Ascending aorta (tissue), 2 donors: Measurements from ENCODE around the gene TBC1D19. TPM values are rescaled to one million over a fixed set of nuclear protein-coding genes. Genes with fewer than 3 reads are reported as not detected.
"Not testable (repeated sequence)": the region's sequence is repeated elsewhere in the genome, so short reads cannot be mapped to it uniquely, and the experiment has no call there.

Source experiments
- DNase-seq, 2 donors: peaks; one replicate each; pipeline ENCODE4 v3.0.0-alpha.2; 2019; ENCODE audit warnings: low spot score in 2 of 2
- H3K27ac ChIP-seq, 2 donors: fragments of 200-600 bp; sonication (generic); one replicate each; pipeline ENCODE4 v1.5.1; 2016 to 2017; ENCODE audit warnings: mild to moderate bottlenecking in 1 of 2
- H3K27me3 ChIP-seq: fragments of 200-600 bp; sonication (generic); one replicate; pipeline ENCODE4 v1.5.1; 2017
- H3K36me3 ChIP-seq, 2 donors: fragments of 200-600 bp; sonication (generic); one replicate each; pipeline ENCODE4 v1.5.1; 2016
- H3K4me1 ChIP-seq, 2 donors: fragments of 200-600 bp; sonication (generic); one replicate each; pipeline ENCODE4 v1.5.1; 2016 to 2017; ENCODE audit warnings: mild to moderate bottlenecking in 1 of 2
- H3K4me3 ChIP-seq, 2 donors: fragments of 200-600 bp; sonication (generic); one replicate each; pipeline ENCODE4 v1.5.1; 2016 to 2017; ENCODE audit warnings: mild to moderate bottlenecking in 1 of 2
- H3K9me3 ChIP-seq, 2 donors: fragments of 200-600 bp; sonication (generic); one replicate each; pipeline ENCODE4 v1.5.1; 2016
- intact Hi-C: fragments of 100-400 bp; cut with DNase I; formaldehyde crosslinking; loops from one replicate; pipeline ENCODE4 v1.15.1; 2023
- total RNA-seq: library from RNA; depleted of rRNA; stranded (reverse); fragments of >200 nt; gene quantifications from one replicate; pipeline ENCODE4 v1.1.0, GENCODE V29; 2016
- TF ChIP-seq, protein P1 (sequence below), 3 experiments: fragments of 200-600 bp in 2 of 3; fragments of 450-650 bp in 1 of 3; sonication (generic) in 2 of 3; IDR thresholded peaks; one replicate each; pipeline ENCODE4 v1.5.1; 2016 to 2019; ENCODE audit warnings: antibody characterized with exemption in 3 of 3, mild to moderate bottlenecking in 1 of 3, moderate library complexity in 1 of 3

The TBC1D19 gene
- total RNA-seq, 1 donor from 2014 or later, result 18.1 TPM

GRCh38 chr4:26584725-26585124, 841 bp downstream of the TBC1D19 start:
- Histone ChIP-seq H3K9me3 (no peaks in the 10 kb centered on the region), H3K4me3 (peak overlapping the region; percentile 73 to 94), H3K27me3 (no peaks in the 10 kb centered on the region), H3K27ac (no peak overlapping the region), H3K36me3 (no peaks in the 10 kb centered on the region), H3K4me1 (peaks cover 0 to 2% of the 10 kb centered on the region in 2 donors)
- DNase-seq, result no peak
- intact Hi-C loops, result loop anchor here (5.0 to 10.0 kb wide), 2 partner anchors 273 to 670 kb away; partner anchors contain the start of gene SMIM20
- TF ChIP-seq, protein P1, sequence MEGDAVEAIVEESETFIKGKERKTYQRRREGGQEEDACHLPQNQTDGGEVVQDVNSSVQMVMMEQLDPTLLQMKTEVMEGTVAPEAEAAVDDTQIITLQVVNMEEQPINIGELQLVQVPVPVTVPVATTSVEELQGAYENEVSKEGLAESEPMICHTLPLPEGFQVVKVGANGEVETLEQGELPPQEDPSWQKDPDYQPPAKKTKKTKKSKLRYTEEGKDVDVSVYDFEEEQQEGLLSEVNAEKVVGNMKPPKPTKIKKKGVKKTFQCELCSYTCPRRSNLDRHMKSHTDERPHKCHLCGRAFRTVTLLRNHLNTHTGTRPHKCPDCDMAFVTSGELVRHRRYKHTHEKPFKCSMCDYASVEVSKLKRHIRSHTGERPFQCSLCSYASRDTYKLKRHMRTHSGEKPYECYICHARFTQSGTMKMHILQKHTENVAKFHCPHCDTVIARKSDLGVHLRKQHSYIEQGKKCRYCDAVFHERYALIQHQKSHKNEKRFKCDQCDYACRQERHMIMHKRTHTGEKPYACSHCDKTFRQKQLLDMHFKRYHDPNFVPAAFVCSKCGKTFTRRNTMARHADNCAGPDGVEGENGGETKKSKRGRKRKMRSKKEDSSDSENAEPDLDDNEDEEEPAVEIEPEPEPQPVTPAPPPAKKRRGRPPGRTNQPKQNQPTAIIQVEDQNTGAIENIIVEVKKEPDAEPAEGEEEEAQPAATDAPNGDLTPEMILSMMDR (IDR thresholded peaks at IDR 0.05), result no peak

GRCh38 chr4:26589705-26590104, 5.8 kb downstream of the TBC1D19 start:
- intact Hi-C loops, result loop anchor here (10.0 kb wide), 1 partner anchor 675 kb away; the partner anchor contains the start of gene SMIM20
- peaks cover 0 to 3% of the 10 kb centered on the region in 2 donors for H3K9me3 ChIP-seq
- DNase-seq, result no peak
- no peaks in the 10 kb centered on the region for H3K4me1 ChIP-seq
- no peak overlapping the region for H3K27ac ChIP-seq
- TF ChIP-seq, protein P1 (IDR thresholded peaks at IDR 0.05), result no peak
- H3K36me3 ChIP-seq, result no peaks in the 10 kb centered on the region
- H3K27me3 ChIP-seq, result no peaks in the 10 kb centered on the region
- no peak overlapping the region for H3K4me3 ChIP-seq

DNA sequence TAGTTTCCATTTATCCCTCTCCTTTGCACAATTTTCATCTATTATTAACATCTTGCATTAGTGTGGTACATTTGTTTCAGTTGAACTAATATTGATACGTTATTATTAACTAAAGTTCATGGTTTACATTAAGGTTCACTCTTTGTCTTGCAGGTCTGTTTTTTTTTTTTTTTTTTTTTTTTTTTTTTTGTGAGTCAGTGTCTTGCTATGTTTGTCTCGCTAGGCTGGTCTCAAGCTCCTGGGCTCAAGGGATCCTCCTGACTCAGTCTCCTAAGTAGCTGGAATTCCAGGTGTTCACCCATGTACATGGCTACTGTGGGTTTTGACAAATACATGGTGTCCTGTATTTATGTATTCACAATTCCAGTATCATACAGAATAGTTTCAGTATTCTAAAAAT, 6.8 kb downstream of the TBC1D19 start:
- DNase-seq, result no peak
- Histone ChIP-seq H3K4me3 (no peak overlapping the region), H3K27me3 (no peaks in the 10 kb centered on the region), H3K27ac (no peak overlapping the region), H3K4me1 (no peaks in the 10 kb centered on the region), H3K9me3 (peaks cover 0 to 3% of the 10 kb centered on the region in 2 donors), H3K36me3 (no peaks in the 10 kb centered on the region)
- TF ChIP-seq, protein P1 (IDR thresholded peaks at IDR 0.05), result no peak
- intact Hi-C loops, result no loop called here

GRCh38 chr4:26593557-26593956, 9.7 kb downstream of the TBC1D19 start:
- intact Hi-C loops, DNase-seq, H3K27ac ChIP-seq: not testable (repeated sequence)

DNA sequence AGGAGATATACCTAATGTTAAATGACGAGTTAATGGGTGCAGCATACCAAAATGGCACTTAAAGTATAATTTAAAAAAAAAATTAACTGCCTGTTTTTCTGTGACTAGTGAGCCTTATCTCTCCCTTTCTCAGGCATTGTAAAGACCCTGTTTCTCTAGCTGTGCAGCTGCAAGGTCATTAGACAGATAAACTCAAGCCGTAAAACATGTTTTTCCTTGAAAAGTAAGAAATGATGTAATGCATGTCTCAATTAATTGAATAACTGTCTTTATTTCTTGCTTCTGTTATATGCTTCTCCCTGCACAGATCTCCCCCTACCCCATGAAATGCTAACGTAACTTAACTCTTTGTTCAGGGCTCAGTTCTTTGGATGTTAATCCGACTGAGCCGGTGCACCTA, 10.5 kb downstream of the TBC1D19 start:
- TF ChIP-seq, protein P1 (IDR thresholded peaks at IDR 0.05), result no peak
- H3K9me3 ChIP-seq, result peaks cover 0 to 3% of the 10 kb centered on the region in 2 donors
- intact Hi-C loops, result no loop called here
- H3K27me3 ChIP-seq, result no peaks in the 10 kb centered on the region
- H3K4me1 ChIP-seq, result no peaks in the 10 kb centered on the region
- H3K36me3 ChIP-seq, result no peaks in the 10 kb centered on the region
- DNase-seq, result no peak
- no peak overlapping the region for H3K27ac ChIP-seq
- H3K4me3 ChIP-seq, result no peak overlapping the region

More at GRCh38 chr4:26593557-26593956, 9.7 kb downstream of the TBC1D19 start:
- H3K4me1 ChIP-seq, H3K9me3 ChIP-seq, H3K4me3 ChIP-seq, H3K36me3 ChIP-seq, H3K27me3 ChIP-seq: not testable (repeated sequence)

GRCh38 chr4:26594778-26595177, 10.9 kb downstream of the TBC1D19 start:
- H3K36me3 ChIP-seq, result no peaks in the 10 kb centered on the region
- TF ChIP-seq, protein P1 (IDR thresholded peaks at IDR 0.05), result no peak
- no peak for DNase-seq
- no peaks in the 10 kb centered on the region for H3K4me1 ChIP-seq
- no peak overlapping the region for H3K4me3 ChIP-seq
- H3K9me3 ChIP-seq, result peaks cover 0 to 3% of the 10 kb centered on the region in 2 donors
- H3K27me3 ChIP-seq, result no peaks in the 10 kb centered on the region
- H3K27ac ChIP-seq, result no peak overlapping the region
- intact Hi-C loops, result no loop called here
